NCI-H2196 treated with DMSO at 0.1 percent for 48 hours (cell line): ENCODE data around the gene VSIG1.
A peak's percentile ranks its signal among the peaks of the same experiment; 100 is the strongest.

Experiments
- DNase-seq: peaks from one replicate; lab custom pipeline; 2025; ENCODE audit not compliant: unreplicated experiment; lab: John Stamatoyannopoulos, UW

VSIG1 gene

GRCh38 chrX:108044554-108045256 lies at the start of gene VSIG1:
Gene VSIG1 (plus strand): TSS chrX:108045065. CDS start chrX:108045131, 66 bp downstream.
- no peak for DNase-seq

GRCh38 chrX:107996124-107996523 lies 48.7 kb upstream of the VSIG1 start:
- no peak for DNase-seq

GRCh38 chrX:108000751-108001150 lies 44.1 kb upstream of the VSIG1 start:
- DNase-seq = no peak

- peak; percentile 34 for DNase-seq
Measured at GRCh38 chrX:108001218-108001814, 43.5 kb upstream of the VSIG1 start.

- DNase-seq = no peak
Measured at GRCh38 chrX:108018656-108019381, 26.0 kb upstream of the VSIG1 start.

- DNase-seq = no peak
Measured at GRCh38 chrX:108019382-108019875, 25.4 kb upstream of the VSIG1 start.

- no peak for DNase-seq
Measured at GRCh38 chrX:108020631-108021030, 24.2 kb upstream of the VSIG1 start.

GRCh38 chrX:108022491-108023089 lies 22.3 kb upstream of the VSIG1 start:
- no peak for DNase-seq

GRCh38 chrX:108025376-108025775 lies 19.5 kb upstream of the VSIG1 start:
- DNase-seq = no peak

- no peak for DNase-seq
Measured at GRCh38 chrX:108025954-108026600, 18.8 kb upstream of the VSIG1 start.

- no peak for DNase-seq
Measured at GRCh38 chrX:108028854-108029253, 16.0 kb upstream of the VSIG1 start.

- DNase-seq = no peak
Measured at GRCh38 chrX:108029928-108030711, 14.7 kb upstream of the VSIG1 start.

GRCh38 chrX:108032944-108033343 lies 11.9 kb upstream of the VSIG1 start:
- DNase-seq = no peak

GRCh38 chrX:108033890-108034289 lies 11.0 kb upstream of the VSIG1 start:
- no peak for DNase-seq

GRCh38 chrX:108034725-108035124 lies 10.1 kb upstream of the VSIG1 start:
- no peak for DNase-seq

GRCh38 chrX:108036298-108036973 lies 8.4 kb upstream of the VSIG1 start:
- peak; percentile 6 for DNase-seq

GRCh38 chrX:108049649-108050048 lies 4.8 kb downstream of the VSIG1 start:
- no peak for DNase-seq

- DNase-seq = no peak
Measured at GRCh38 chrX:108053218-108053617, 8.4 kb downstream of the VSIG1 start.

GRCh38 chrX:108055546-108055945 lies 10.7 kb downstream of the VSIG1 start:
- no peak for DNase-seq

GRCh38 chrX:108059801-108060200 lies 14.9 kb downstream of the VSIG1 start:
- DNase-seq = no peak
